Measurements from ENCODE around the gene OR2C1. TPM values are rescaled to one million over a fixed set of nuclear protein-coding genes. Genes with fewer than 3 reads are reported as not detected.

The OR2C1 gene
- total RNA-seq, 3 donors from 2014 or later: 0.22 TPM; not detected in 2

DNA sequence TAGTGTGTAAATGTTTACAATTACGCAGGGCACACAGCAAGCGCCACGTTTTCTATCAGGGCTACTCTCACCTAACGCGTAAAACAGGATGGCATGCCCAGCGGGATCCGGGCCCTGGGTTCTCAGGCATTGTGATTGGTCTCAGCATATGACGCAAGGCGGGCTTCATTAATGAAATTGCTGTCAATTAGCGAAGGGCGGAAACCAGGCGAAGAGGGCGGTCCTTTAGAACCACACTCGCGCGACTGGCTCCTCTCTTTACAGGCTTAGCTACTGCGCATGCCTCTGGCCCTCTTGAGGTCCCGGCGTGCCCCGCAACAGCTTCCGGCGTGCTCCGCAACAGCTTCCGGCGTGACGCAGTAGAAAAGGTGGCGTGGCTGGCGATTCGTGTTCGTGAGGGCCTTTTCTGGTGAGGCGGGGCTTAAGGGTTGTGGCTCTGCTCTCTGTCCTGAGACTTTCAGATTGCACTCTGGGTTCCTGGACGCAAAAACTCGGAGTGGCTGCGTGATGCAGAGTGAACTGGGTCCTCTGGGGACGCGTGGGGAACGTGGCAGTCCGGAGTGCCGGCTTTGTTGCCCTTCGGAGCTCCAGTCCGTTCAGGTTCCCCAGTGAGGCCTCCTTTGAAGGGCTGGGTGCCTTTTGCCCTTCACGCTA, 9.2 kb downstream of the OR2C1 start:
- Histone ChIP-seq H3K4me3 (peak overlapping the region; percentile 17), H3K9me3 (peaks cover 17% of the 10 kb centered on the region), H3K36me3 (ENCODE audit: low read depth) (no peaks in the 10 kb centered on the region), H3K4me1 (ENCODE audit: low read depth) (no peaks in the 10 kb centered on the region)
- intact Hi-C loops (cut with DNase I, micrococcal nuclease): no loop called here
- TF ChIP-seq, protein P1, sequence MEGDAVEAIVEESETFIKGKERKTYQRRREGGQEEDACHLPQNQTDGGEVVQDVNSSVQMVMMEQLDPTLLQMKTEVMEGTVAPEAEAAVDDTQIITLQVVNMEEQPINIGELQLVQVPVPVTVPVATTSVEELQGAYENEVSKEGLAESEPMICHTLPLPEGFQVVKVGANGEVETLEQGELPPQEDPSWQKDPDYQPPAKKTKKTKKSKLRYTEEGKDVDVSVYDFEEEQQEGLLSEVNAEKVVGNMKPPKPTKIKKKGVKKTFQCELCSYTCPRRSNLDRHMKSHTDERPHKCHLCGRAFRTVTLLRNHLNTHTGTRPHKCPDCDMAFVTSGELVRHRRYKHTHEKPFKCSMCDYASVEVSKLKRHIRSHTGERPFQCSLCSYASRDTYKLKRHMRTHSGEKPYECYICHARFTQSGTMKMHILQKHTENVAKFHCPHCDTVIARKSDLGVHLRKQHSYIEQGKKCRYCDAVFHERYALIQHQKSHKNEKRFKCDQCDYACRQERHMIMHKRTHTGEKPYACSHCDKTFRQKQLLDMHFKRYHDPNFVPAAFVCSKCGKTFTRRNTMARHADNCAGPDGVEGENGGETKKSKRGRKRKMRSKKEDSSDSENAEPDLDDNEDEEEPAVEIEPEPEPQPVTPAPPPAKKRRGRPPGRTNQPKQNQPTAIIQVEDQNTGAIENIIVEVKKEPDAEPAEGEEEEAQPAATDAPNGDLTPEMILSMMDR (IDR thresholded peaks at IDR 0.05): no peak
- DNase-seq: peak; percentile 82 to 91 (median 85)
- peak; percentile 100 for ATAC-seq

DNA sequence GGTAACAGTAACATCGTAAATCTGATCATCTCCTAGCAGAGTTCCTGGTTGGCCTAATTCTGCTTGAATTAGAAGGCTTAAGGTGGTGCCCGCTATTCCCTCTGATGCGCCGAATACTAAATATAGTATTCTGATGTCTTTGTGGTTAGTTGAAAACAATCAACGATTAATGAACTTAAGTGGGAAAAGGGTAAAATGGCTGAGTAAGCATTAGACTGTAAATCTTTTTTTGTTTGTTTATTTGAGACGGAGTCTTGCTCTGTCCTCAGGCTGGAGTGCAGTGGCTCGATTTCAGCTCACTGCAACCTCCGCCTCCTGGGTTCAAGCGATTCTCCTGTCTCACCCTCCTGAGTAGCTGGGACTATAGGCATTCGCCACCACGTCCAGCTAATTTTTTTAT, 13.4 kb downstream of the OR2C1 start:
- no peak overlapping the region for H3K4me3 ChIP-seq
- no peaks in the 10 kb centered on the region for H3K4me1 ChIP-seq (ENCODE audit: low read depth)
- TF ChIP-seq, protein P1 (IDR thresholded peaks at IDR 0.05): no peak
- H3K9me3 ChIP-seq: peaks cover 20% of the 10 kb centered on the region
- ATAC-seq (no peak), DNase-seq (no peak)
- H3K36me3 ChIP-seq (ENCODE audit: low read depth): no peaks in the 10 kb centered on the region
- intact Hi-C loops (cut with DNase I, micrococcal nuclease): no loop called here

DNA sequence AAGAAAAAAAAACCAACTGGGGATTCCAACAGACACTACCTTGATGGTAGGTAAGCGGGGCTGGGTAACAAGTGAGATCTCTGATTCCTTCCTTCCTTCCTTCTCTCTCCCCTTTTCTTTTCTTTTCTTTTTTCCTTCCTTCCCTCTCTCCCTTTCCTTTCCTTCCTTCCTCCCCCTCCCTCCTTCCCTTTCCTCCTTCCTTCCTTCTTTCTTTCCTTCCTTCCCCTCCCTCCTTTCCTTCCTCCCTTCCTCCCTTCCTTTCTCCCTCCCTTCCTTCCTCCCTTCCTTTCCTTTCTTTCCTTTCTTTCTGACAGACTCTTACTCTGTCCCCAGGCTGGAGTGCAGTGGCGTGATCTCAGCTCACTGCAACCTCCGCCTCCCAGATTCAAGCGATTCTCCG, 20.0 kb downstream of the OR2C1 start:
- DNase-seq: no peak
- Histone ChIP-seq H3K36me3 (ENCODE audit: low read depth) (no peaks in the 10 kb centered on the region), H3K4me1 (ENCODE audit: low read depth) (no peaks in the 10 kb centered on the region), H3K4me3 (no peak overlapping the region), H3K9me3 (peaks cover 65% of the 10 kb centered on the region)
- intact Hi-C loops (cut with DNase I, micrococcal nuclease): no loop called here
- TF ChIP-seq, protein P1 (IDR thresholded peaks at IDR 0.05): no peak
- no peak for ATAC-seq

DNA sequence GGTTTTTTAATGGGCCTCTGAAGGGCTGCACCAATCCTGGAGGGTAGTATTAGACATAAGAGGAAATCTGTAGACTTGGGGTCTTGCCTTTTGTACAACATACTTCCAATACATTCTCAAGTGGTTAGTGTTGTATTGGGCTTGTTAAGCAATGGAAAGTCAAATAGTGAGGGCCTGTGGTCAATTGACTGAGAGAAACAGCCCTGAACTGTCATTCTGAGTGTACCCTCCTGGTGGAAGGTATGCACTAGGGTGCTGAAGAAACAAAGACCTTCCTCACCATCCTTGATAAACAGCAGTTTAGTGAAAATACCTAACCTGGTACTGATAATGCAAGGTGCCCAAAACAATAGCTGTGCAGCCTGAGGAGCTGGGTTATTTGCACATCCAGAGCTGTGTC, 22.2 kb downstream of the OR2C1 start:
- ATAC-seq: no peak

DNA sequence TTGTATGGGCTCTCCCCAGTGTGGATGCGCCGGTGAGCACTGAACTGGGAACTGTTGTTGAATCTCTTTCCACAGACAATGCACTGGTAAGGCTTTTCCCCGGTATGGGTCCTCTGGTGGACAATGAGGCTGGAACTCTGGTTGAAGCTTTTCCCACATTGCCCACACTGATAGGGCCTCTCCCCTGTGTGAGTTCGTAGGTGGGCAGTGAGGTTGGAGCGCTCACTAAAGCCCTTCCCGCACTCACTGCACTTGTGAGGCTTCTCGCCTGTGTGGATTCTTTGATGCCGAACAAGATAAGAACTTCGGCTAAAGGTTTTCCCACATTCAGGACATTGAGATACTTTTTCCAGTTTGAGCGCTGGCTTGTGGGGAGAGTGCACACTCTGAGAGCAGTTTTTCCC, 27.4 kb downstream of the OR2C1 start:
- TF ChIP-seq, protein P1 (IDR thresholded peaks at IDR 0.05): no peak
- no peak overlapping the region for H3K4me3 ChIP-seq
- no peaks in the 10 kb centered on the region for H3K4me1 ChIP-seq (ENCODE audit: low read depth)
- no peak for DNase-seq
- H3K9me3 ChIP-seq: peaks cover 91% of the 10 kb centered on the region
- intact Hi-C loops (cut with DNase I, micrococcal nuclease): no loop called here
- H3K36me3 ChIP-seq (ENCODE audit: low read depth): peaks cover 14% of the 10 kb centered on the region
- ATAC-seq: no peak

More for the DNA sequence above, 22.2 kb downstream of the OR2C1 start:
- TF ChIP-seq, protein P1 (IDR thresholded peaks at IDR 0.05): no peak
- Histone ChIP-seq H3K9me3 (peaks cover 88% of the 10 kb centered on the region), H3K36me3 (ENCODE audit: low read depth) (peaks cover under 1% of the 10 kb centered on the region), H3K4me3 (no peak overlapping the region), H3K4me1 (ENCODE audit: low read depth) (no peaks in the 10 kb centered on the region)
- DNase-seq: no peak
- intact Hi-C loops (cut with DNase I, micrococcal nuclease): no loop called here
